ENCODE results near the gene CABCOCO1.
"Not testable (repeated sequence)": the region's sequence is repeated elsewhere in the genome, so short reads cannot be mapped to it uniquely, and the experiment has no call there.

Gene CABCOCO1

GRCh38 chr10:61642150-61642571, 20.6 kb upstream of the CABCOCO1 start:
- in situ Hi-C loops (cut with HindIII; ENCODE audit: low sequenced_read_pairs): no loop called here

- in situ Hi-C loops (cut with HindIII; ENCODE audit: low sequenced_read_pairs): no loop called here
Observed at GRCh38 chr10:61642676-61643075, 20.1 kb upstream of the CABCOCO1 start.

GRCh38 chr10:61643316-61643751, 19.4 kb upstream of the CABCOCO1 start:
- in situ Hi-C loops (cut with HindIII; ENCODE audit: low sequenced_read_pairs): no loop called here

GRCh38 chr10:61653699-61654098, 9.0 kb upstream of the CABCOCO1 start:
- in situ Hi-C loops (cut with HindIII; ENCODE audit: low sequenced_read_pairs): no loop called here

- in situ Hi-C loops (cut with HindIII; ENCODE audit: low sequenced_read_pairs): no loop called here
Observed at GRCh38 chr10:61655335-61655851, 7.3 kb upstream of the CABCOCO1 start.

GRCh38 chr10:61663466-61663865, 737 bp downstream of the CABCOCO1 start:
- in situ Hi-C loops (cut with HindIII; ENCODE audit: low sequenced_read_pairs): no loop called here

- in situ Hi-C loops (cut with HindIII; ENCODE audit: low sequenced_read_pairs): no loop called here
Observed at GRCh38 chr10:61664985-61665384, 2.3 kb downstream of the CABCOCO1 start.

GRCh38 chr10:61669161-61669725, 6.5 kb downstream of the CABCOCO1 start:
- in situ Hi-C loops (cut with HindIII; ENCODE audit: low sequenced_read_pairs): no loop called here

- in situ Hi-C loops (cut with HindIII; ENCODE audit: low sequenced_read_pairs): no loop called here
Observed at GRCh38 chr10:61669849-61670248, 7.1 kb downstream of the CABCOCO1 start.

- in situ Hi-C loops (cut with HindIII; ENCODE audit: low sequenced_read_pairs): no loop called here
Observed at GRCh38 chr10:61673360-61673759, 10.6 kb downstream of the CABCOCO1 start.

GRCh38 chr10:61682323-61682722, 19.6 kb downstream of the CABCOCO1 start:
- in situ Hi-C loops (cut with HindIII; ENCODE audit: low sequenced_read_pairs): no loop called here

- in situ Hi-C loops (cut with HindIII; ENCODE audit: low sequenced_read_pairs): no loop called here
Observed at GRCh38 chr10:61683319-61683718, 20.6 kb downstream of the CABCOCO1 start.

GRCh38 chr10:61684894-61685507, 22.3 kb downstream of the CABCOCO1 start:
- in situ Hi-C loops (cut with HindIII; ENCODE audit: low sequenced_read_pairs): no loop called here

- in situ Hi-C loops (cut with HindIII; ENCODE audit: low sequenced_read_pairs): no loop called here
Observed at GRCh38 chr10:61688551-61689308, 26.0 kb downstream of the CABCOCO1 start.

- in situ Hi-C loops (cut with HindIII; ENCODE audit: low sequenced_read_pairs): not testable (repeated sequence)
Observed at GRCh38 chr10:61691667-61692066, 28.9 kb downstream of the CABCOCO1 start.

- in situ Hi-C loops (cut with HindIII; ENCODE audit: low sequenced_read_pairs): no loop called here
Observed at GRCh38 chr10:61692447-61693010, 29.8 kb downstream of the CABCOCO1 start.

GRCh38 chr10:61698968-61699655, 36.4 kb downstream of the CABCOCO1 start:
- in situ Hi-C loops (cut with HindIII; ENCODE audit: low sequenced_read_pairs): no loop called here

- in situ Hi-C loops (cut with HindIII; ENCODE audit: low sequenced_read_pairs): no loop called here
Observed at GRCh38 chr10:61701055-61701705, 38.5 kb downstream of the CABCOCO1 start.

- in situ Hi-C loops (cut with HindIII; ENCODE audit: low sequenced_read_pairs): no loop called here
Observed at GRCh38 chr10:61701706-61702105, 39.0 kb downstream of the CABCOCO1 start.

- in situ Hi-C loops (cut with HindIII; ENCODE audit: low sequenced_read_pairs): no loop called here
Observed at GRCh38 chr10:61702584-61702983, 39.9 kb downstream of the CABCOCO1 start.

All from DLD1 (cell line).